Dendritic cell treated with granulocyte-macrophage colony-stimulating factor and Interleukin-4, amounts not matched to agents 40 ng/mL and 50 ng/mL, for 4 days (primary cell): ENCODE results near the gene MFN2.

Experiments
- H3K27ac Mint-ChIP-seq: one replicate; pipeline ENCODE4 v1.8.0; 2022; ENCODE audit warnings: mild to moderate bottlenecking, mixed read lengths
- H3K27me3 Mint-ChIP-seq: one replicate; pipeline ENCODE4 v1.8.0; 2022; ENCODE audit warnings: mild to moderate bottlenecking, mixed read lengths
- H3K36me3 Mint-ChIP-seq: one replicate; pipeline ENCODE4 v1.8.0; 2022; ENCODE audit warnings: low read depth, mixed read lengths
- H3K4me1 Mint-ChIP-seq: one replicate; pipeline ENCODE4 v1.8.0; 2022; ENCODE audit warnings: low read depth, mixed read lengths
- H3K4me3 Mint-ChIP-seq: one replicate; pipeline ENCODE4 v1.8.0; 2022; ENCODE audit warnings: mild to moderate bottlenecking, moderate library complexity, mixed read lengths
- H3K9me3 Mint-ChIP-seq: one replicate; pipeline ENCODE4 v1.8.0; 2022; ENCODE audit warnings: mixed read lengths
- intact Hi-C: fragments of 100-400 bp; cut with micrococcal nuclease; formaldehyde crosslinking; loops from one replicate; pipeline ENCODE4 v1.15.0; 2022

The MFN2 gene

DNA sequence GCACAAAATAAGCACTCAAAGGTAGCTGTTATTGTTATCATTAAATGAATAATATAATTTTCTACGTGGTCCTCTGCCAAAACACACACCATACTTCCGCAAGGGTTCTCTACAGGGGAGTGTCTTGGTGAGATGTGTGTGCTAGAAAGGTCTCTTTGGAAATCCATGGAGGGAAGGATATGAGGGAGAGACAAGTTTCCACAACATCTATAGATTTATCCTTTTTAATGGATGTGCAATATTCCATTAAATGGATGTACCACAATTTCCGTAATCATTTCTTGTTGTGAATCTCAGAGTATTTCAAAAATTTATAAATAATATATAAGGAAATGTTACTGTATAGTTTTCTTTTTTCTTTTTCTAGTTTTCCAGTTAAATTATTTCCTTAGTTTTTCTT lies 80.3 kb downstream of the MFN2 start:
- H3K4me3 Mint-ChIP-seq, result no peak overlapping the region
- intact Hi-C loops, result no loop called here
- peaks cover 8% of the 10 kb centered on the region for H3K4me1 Mint-ChIP-seq
- no peaks in the 10 kb centered on the region for H3K9me3 Mint-ChIP-seq
- H3K27me3 Mint-ChIP-seq, result peaks cover 45% of the 10 kb centered on the region
- no peak overlapping the region for H3K27ac Mint-ChIP-seq
- H3K36me3 Mint-ChIP-seq, result no peaks in the 10 kb centered on the region
